Skeletal muscle satellite cell (primary cell): ENCODE data around the gene RACK1.
"Not testable (repeated sequence)": the region's sequence is repeated elsewhere in the genome, so short reads cannot be mapped to it uniquely, and the experiment has no call there.

Source experiments
- H3K27me3 ChIP-seq: 2 replicates; pipeline ENCODE4 v1.7.0; 2013; ENCODE audit warnings: low read length; ENCODE audit not compliant: control insufficient read depth, insufficient read depth
- H3K36me3 ChIP-seq: 2 replicates; pipeline ENCODE4 v1.7.0; 2013; ENCODE audit warnings: mild to moderate bottlenecking, control low read depth, low read length; ENCODE audit not compliant: insufficient read depth
- H3K4me1 ChIP-seq: 2 replicates; pipeline ENCODE4 v1.7.0; 2013; ENCODE audit warnings: low read length; ENCODE audit not compliant: control insufficient read depth, insufficient read depth
- H3K4me2 ChIP-seq: 2 replicates; pipeline ENCODE4 v1.7.0; 2013; ENCODE audit warnings: mild to moderate bottlenecking, low read length
- H3K4me3 ChIP-seq: 2 replicates; pipeline ENCODE4 v1.7.0; 2013; ENCODE audit warnings: low read length
- H3K9ac ChIP-seq: 2 replicates; pipeline ENCODE4 v1.7.0; 2013; ENCODE audit warnings: mild to moderate bottlenecking, low read depth, low read length, moderate library complexity
- H3K9me3 ChIP-seq: replicated peaks from 2 replicates; pipeline ENCODE4 v1.7.0; 2013; ENCODE audit warnings: mild to moderate bottlenecking, control low read depth, low read length

The RACK1 gene

DNA sequence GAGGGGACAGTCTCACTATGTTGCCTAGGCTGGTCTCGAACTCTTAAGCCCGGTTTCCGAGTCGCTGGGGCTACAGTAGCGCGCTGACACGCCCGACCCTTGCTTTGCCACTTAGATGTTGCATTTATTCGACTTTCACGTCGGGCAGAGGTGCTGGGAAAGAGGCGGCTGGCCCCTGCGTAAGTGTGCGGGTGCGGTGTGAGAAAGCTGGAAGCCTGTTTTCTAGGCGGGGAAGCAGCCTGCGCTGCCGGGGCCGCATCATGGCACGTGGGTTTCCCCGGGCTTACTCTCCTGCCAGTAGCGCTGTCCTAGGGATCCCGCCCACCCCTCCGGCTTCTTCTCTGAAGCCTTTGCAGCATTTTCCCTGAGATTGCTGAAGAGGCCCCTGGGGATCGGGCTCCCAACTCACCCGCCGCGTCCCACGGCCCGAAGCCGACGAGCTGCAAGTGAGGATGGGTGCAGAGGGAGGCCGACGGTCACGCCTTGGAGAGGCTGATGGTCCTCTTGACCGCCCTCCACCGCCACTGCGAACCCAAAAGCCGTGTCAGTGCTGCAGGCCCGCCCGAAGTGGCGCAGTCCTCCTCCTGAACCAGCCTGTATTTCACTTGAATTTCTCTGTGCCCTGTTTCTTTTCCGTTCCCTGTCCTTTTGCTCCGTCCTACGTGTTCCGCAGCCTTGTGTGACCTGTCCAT lies 26.4 kb downstream of the RACK1 start:
- Histone ChIP-seq H3K9me3 (no peaks in the 10 kb centered on the region), H3K27me3 (no peaks in the 10 kb centered on the region), H3K4me2 (peak overlapping the region; percentile 81), H3K4me3 (peak overlapping the region; percentile 65), H3K4me1 (peaks cover 8% of the 10 kb centered on the region), H3K9ac (no peak overlapping the region), H3K36me3 (no peaks in the 10 kb centered on the region)

- Histone ChIP-seq H3K36me3 (no peaks in the 10 kb centered on the region), H3K9me3 (no peaks in the 10 kb centered on the region), H3K27me3 (no peaks in the 10 kb centered on the region), H3K4me3 (peak overlapping the region; percentile 48), H3K4me1 (peaks cover 8% of the 10 kb centered on the region), H3K9ac (peak overlapping the region; percentile 35), H3K4me2 (peak overlapping the region; percentile 71)
These were observed 27.4 kb downstream of the RACK1 start for GRCh38 chr5:181215997-181216989.

GRCh38 chr5:181214249-181214648 lies 29.5 kb downstream of the RACK1 start:
- H3K9me3 ChIP-seq, H3K4me2 ChIP-seq, H3K36me3 ChIP-seq, H3K9ac ChIP-seq, H3K4me3 ChIP-seq, H3K27me3 ChIP-seq, H3K4me1 ChIP-seq: not testable (repeated sequence)

DNA sequence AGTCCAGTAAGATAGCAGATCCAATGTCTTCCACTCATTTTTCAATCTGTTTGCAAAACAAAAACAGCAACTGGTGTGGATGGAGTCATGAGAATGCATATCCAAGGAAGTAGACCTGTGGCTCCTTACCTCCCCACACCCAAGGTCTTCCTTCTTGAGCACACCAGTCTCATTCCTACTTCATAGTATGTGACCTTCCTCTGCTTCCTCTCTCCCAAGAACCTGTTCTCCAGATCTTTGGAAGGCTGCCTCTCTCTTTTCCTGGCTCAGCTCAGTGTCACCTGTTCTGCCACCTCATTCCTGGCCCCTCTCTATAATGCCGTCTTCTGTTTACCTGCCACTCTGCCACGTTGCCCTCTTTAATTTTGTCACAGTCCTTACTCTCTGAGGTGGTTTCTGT lies 30.8 kb downstream of the RACK1 start:
- no peak overlapping the region for H3K9ac ChIP-seq
- no peak overlapping the region for H3K4me2 ChIP-seq
- H3K9me3 ChIP-seq = no peaks in the 10 kb centered on the region
- H3K4me3 ChIP-seq = no peak overlapping the region
- H3K36me3 ChIP-seq = no peaks in the 10 kb centered on the region
- H3K4me1 ChIP-seq = peaks cover 8% of the 10 kb centered on the region
- H3K27me3 ChIP-seq = no peaks in the 10 kb centered on the region

DNA sequence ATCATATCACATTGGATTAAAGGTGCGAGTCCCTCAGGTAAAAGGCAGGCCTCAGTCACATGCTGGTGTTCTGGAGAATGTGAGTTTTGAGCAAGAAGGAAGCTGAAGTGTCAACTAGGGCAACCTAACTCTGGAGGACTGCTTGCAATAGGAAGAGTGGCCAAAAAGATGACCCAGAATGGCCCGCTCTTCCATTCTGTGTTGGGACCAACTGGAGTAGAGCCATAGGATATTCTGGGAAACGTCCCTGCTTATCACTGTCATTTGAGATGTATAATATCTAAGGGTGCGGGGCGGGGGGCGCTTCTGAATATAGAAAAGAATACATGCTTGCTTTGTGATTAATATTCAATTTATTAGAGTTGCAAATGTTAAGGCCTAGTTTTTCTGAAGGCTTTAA lies 31.6 kb downstream of the RACK1 start:
- Histone ChIP-seq H3K4me1 (peaks cover 3% of the 10 kb centered on the region), H3K9ac (no peak overlapping the region), H3K4me3 (no peak overlapping the region), H3K27me3 (no peaks in the 10 kb centered on the region), H3K9me3 (no peaks in the 10 kb centered on the region), H3K36me3 (no peaks in the 10 kb centered on the region), H3K4me2 (no peak overlapping the region)

DNA sequence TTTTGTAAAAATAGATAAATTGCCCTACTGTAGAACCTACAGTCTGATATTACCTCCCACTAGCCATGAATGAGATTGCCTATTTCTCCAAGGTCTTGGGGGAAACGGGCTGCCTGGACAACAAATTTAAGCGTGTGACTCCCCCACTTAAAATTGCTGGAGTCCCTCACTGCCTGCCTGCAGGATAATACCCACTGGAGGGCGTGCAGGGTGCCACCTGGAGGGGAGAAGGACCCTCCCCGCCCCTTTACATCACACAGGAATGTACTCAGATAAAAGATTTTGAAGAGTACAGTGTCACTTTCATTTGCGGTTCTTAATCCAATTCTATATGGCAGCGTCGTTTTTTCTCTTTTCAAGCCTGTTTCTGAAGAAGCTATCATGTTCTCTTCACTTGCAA lies 32.5 kb downstream of the RACK1 start:
- Histone ChIP-seq H3K4me1 (peaks cover 7% of the 10 kb centered on the region), H3K9me3 (no peaks in the 10 kb centered on the region), H3K4me2 (no peak overlapping the region), H3K36me3 (no peaks in the 10 kb centered on the region), H3K9ac (no peak overlapping the region), H3K4me3 (no peak overlapping the region), H3K27me3 (no peaks in the 10 kb centered on the region)

GRCh38 chr5:181210698-181211097 lies 33.0 kb downstream of the RACK1 start:
- not testable (repeated sequence) for H3K9me3 ChIP-seq, H3K9ac ChIP-seq, H3K4me3 ChIP-seq, H3K36me3 ChIP-seq, H3K4me1 ChIP-seq, H3K27me3 ChIP-seq, H3K4me2 ChIP-seq

DNA sequence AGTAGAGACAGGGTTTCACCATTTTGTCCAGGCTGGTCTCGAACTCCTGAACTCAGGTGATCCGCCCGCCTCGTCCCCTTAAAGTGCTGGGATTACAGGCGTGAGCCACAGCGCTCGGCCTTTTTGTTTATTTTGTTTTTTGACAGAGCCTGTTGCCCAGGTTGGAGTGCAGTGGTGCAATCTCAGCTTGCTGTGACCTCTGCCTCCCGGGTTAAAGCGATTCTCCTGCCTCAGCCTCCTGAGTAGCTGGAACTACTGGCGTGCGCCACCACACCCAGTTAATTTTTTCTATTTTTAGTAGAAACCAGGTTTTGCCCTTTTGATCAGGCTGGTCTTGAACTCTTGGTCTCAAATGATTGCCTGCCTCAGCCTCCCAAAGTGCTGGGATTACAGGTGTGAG lies 33.6 kb downstream of the RACK1 start:
- not testable (repeated sequence) for H3K36me3 ChIP-seq, H3K9ac ChIP-seq, H3K4me3 ChIP-seq, H3K4me2 ChIP-seq, H3K27me3 ChIP-seq, H3K9me3 ChIP-seq
- H3K4me1 ChIP-seq = peaks cover 14% of the 10 kb centered on the region

- H3K4me3 ChIP-seq, H3K4me2 ChIP-seq, H3K9ac ChIP-seq, H3K9me3 ChIP-seq, H3K27me3 ChIP-seq, H3K36me3 ChIP-seq: not testable (repeated sequence)
- H3K4me1 ChIP-seq = peaks cover 17% of the 10 kb centered on the region
These were observed 34.7 kb downstream of the RACK1 start for GRCh38 chr5:181209006-181209405.

- Histone ChIP-seq H3K4me3 (peak overlapping the region; percentile 18), H3K27me3 (no peaks in the 10 kb centered on the region), H3K4me2 (no peak overlapping the region), H3K9me3 (no peaks in the 10 kb centered on the region), H3K36me3 (no peaks in the 10 kb centered on the region), H3K9ac (no peak overlapping the region), H3K4me1 (peaks cover 25% of the 10 kb centered on the region)
These were observed 35.8 kb downstream of the RACK1 start for GRCh38 chr5:181207960-181208253.

- Histone ChIP-seq H3K4me2 (peak overlapping the region; percentile 79), H3K27me3 (no peaks in the 10 kb centered on the region), H3K4me3 (peak overlapping the region; percentile 73), H3K9me3 (no peaks in the 10 kb centered on the region), H3K9ac (peak overlapping the region; percentile 75), H3K4me1 (peaks cover 25% of the 10 kb centered on the region), H3K36me3 (no peaks in the 10 kb centered on the region)
These were observed 36.3 kb downstream of the RACK1 start for GRCh38 chr5:181207214-181207959.
